Measurements from ENCODE around the gene APEH.

APEH gene

GRCh38 chr3:49638445-49638844 lies 35.7 kb upstream of the APEH start:
- ChIA-PET POLR2A (no interaction called here), CTCF (no interaction called here)
- H3K36me3 ChIP-seq (ENCODE audit: control insufficient read depth in 2 of 2, insufficient read depth in 1 of 2, low read length in 2 of 2): peaks cover 0 to 4% of the 10 kb centered on the region in 2 experiments; a peak in 1 of 3 replicates
- H3K4me1 ChIP-seq (ENCODE audit: control insufficient read depth, insufficient read depth, low read length): no peaks in the 10 kb centered on the region
- H3K4me3 ChIP-seq (ENCODE audit: low read depth, low read length): no peak overlapping the region
- H3K27ac ChIP-seq (ENCODE audit: extremely low read depth, low read depth, low read length): no peak overlapping the region
- no peaks in the 10 kb centered on the region for H3K9me3 ChIP-seq (ENCODE audit: control insufficient read depth, insufficient read depth, low read depth, low read length)
- no peak for TF ChIP-seq TCF7L2 (IDR thresholded peaks at IDR 0.05; ENCODE audit: borderline replicate concordance, low read depth, low read length)
- no peak for TF ChIP-seq ZBTB10 (tag by site-specific recombination; IDR thresholded peaks at IDR 0.05)
- no peak for TF ChIP-seq KLF7 (tag by site-specific recombination; IDR thresholded peaks at IDR 0.05; ENCODE audit: borderline replicate concordance)
- no peak for TF ChIP-seq MYNN (tag by site-specific recombination; IDR thresholded peaks at IDR 0.05; ENCODE audit: borderline replicate concordance)
- TF ChIP-seq KLF9 (tag by site-specific recombination; IDR thresholded peaks at IDR 0.05; ENCODE audit: low read depth): no peak
- TF ChIP-seq ZNF664 (tag by site-specific recombination; IDR thresholded peaks at IDR 0.05): peak; percentile 53; the same call in 1 of the 2 replicates
- TF ChIP-seq ZIC2 (tag by site-specific recombination; IDR thresholded peaks at IDR 0.05): peak; percentile 75
- TF ChIP-seq SALL2 (tag by site-specific recombination; IDR thresholded peaks at IDR 0.05; ENCODE audit: borderline replicate concordance): no peak
- no peak for TF ChIP-seq ZNF510 (tag by site-specific recombination; IDR thresholded peaks at IDR 0.05; ENCODE audit: insufficient replicate concordance)
- TF ChIP-seq ZNF423 (tag by site-specific recombination; IDR thresholded peaks at IDR 0.05): no peak
- TF ChIP-seq ZNF645 (tag by site-specific recombination; IDR thresholded peaks at IDR 0.05): no peak
- peak; percentile 32; the same call in 1 of the 2 replicates for TF ChIP-seq GLIS1 (tag by site-specific recombination; IDR thresholded peaks at IDR 0.05)
- TF ChIP-seq ZNF175 (tag by site-specific recombination; IDR thresholded peaks at IDR 0.05): no peak
- no peak for TF ChIP-seq ZNF221 (tag by site-specific recombination; IDR thresholded peaks at IDR 0.05; ENCODE audit: borderline replicate concordance)
- no peak for TF ChIP-seq ZNF174 (tag by site-specific recombination; IDR thresholded peaks at IDR 0.05)
- no peak for TF ChIP-seq SCRT1 (tag by site-specific recombination; IDR thresholded peaks at IDR 0.05; ENCODE audit: borderline replicate concordance)
- no peak for TF ChIP-seq ZNF514 (tag by site-specific recombination; IDR thresholded peaks at IDR 0.05)
- TF ChIP-seq ZNF280C (tag by site-specific recombination; IDR thresholded peaks at IDR 0.05): no peak
- no peak for TF ChIP-seq REPIN1 (tag by site-specific recombination; IDR thresholded peaks at IDR 0.05; ENCODE audit: low read depth)
- TF ChIP-seq ZBTB49 (tag by site-specific recombination; IDR thresholded peaks at IDR 0.05; ENCODE audit: low read depth): no peak
- TF ChIP-seq BCL11B (tag by site-specific recombination; IDR thresholded peaks at IDR 0.05; ENCODE audit: low read depth): no peak
- TF ChIP-seq KLF16 (tag by site-specific recombination; IDR thresholded peaks at IDR 0.05): no peak
- peak; percentile 78 for TF ChIP-seq KLF1 (tag by site-specific recombination; IDR thresholded peaks at IDR 0.05)
- TF ChIP-seq ZNF211 (tag by site-specific recombination; IDR thresholded peaks at IDR 0.05; ENCODE audit: low read depth): no peak
- TF ChIP-seq PRDM2 (tag by site-specific recombination; IDR thresholded peaks at IDR 0.05; ENCODE audit: borderline replicate concordance): no peak
